K562 treated with DMSO at 1 percent for 24 hours (cell line): Measurements from ENCODE around the gene DGKQ. TPM values are rescaled to one million over a fixed set of nuclear protein-coding genes. Genes with fewer than 3 reads are reported as not detected.

Source experiments
- total RNA-seq: library from RNA; unstranded; fragments of 300-600 nt; gene quantifications from 2 replicates; pipeline ENCODE4 v1.2.3, GENCODE V29; 2022; ENCODE audit warnings: low read depth; ENCODE audit not compliant: insufficient read depth

DGKQ gene
- 38.7 and 40.6 TPM in 2 replicates for total RNA-seq

GRCh38 chr4:973431-974397 lies at the start of gene DGKQ:
Gene DGKQ, minus strand, starts transcription at chr4:973569. Its CDS starts 87 bp downstream, at chr4:973482.

GRCh38 chr4:1011022-1011665 lies 37.8 kb upstream of the DGKQ start, which contains the start of gene FGFRL1:
Gene FGFRL1, plus strand, starts transcription at chr4:1011626. Its CDS starts 860 bp downstream, at chr4:1012486.

GRCh38 chr4:993111-994029 lies 20.0 kb upstream of the DGKQ start, which contains the start of gene SLC26A1:
Gene SLC26A1, minus strand, starts transcription at chr4:993404. Its CDS starts 1,701 bp downstream, at chr4:991703.

GRCh38 chr4:986879-987623 lies 13.7 kb upstream of the DGKQ start, which contains the start of gene IDUA:
Gene IDUA, plus strand, starts transcription at chr4:987044. Its CDS starts 41 bp downstream, at chr4:987085.

GRCh38 chr4:931960-932712 lies 41.2 kb downstream of the DGKQ start, which contains the start of the genes GAK and TMEM175:
Gene GAK, minus strand, starts transcription at chr4:932316. Its CDS starts 129 bp downstream, at chr4:932187.
Gene TMEM175, plus strand, starts transcription at chr4:932460. Its CDS starts 15,280 bp downstream, at chr4:947740.

Other genes starting within 250 kb of the DGKQ start
- 0.13 TPM in 1 of 2 replicates, not detected in the other for gene CPLX1, start 147.4 kb downstream of the DGKQ start, total RNA-seq
- 111 and 115 TPM in 2 replicates for gene GAK, start 41.3 kb downstream of the DGKQ start, total RNA-seq
- gene TMEM175, start 41.1 kb downstream of the DGKQ start, total RNA-seq = 41.8 and 50.6 TPM in 2 replicates
- 16.0 and 17.7 TPM in 2 replicates for gene IDUA, start 13.5 kb upstream of the DGKQ start, total RNA-seq
- 4.3 and 5.0 TPM in 2 replicates for gene SLC26A1, start 19.8 kb upstream of the DGKQ start, total RNA-seq
- 39.0 and 41.4 TPM in 2 replicates for gene FGFRL1, start 38.1 kb upstream of the DGKQ start, total RNA-seq
- gene RNF212, start 140.0 kb upstream of the DGKQ start, total RNA-seq = not detected in 2 replicates
- gene SPON2, start 199.0 kb upstream of the DGKQ start, total RNA-seq = 0.96 and 3.0 TPM in 2 replicates